Non-pigmented ciliary epithelial cell (primary cell): Measurements from ENCODE around the gene FHOD1.
A peak's percentile ranks its signal among the peaks of the same experiment; 100 is the strongest.

Source experiments
- DNase-seq: peaks from one replicate; pipeline ENCODE4 v3.0.0-alpha.2; 2010; ENCODE audit warnings: low read depth

The FHOD1 gene

DNA sequence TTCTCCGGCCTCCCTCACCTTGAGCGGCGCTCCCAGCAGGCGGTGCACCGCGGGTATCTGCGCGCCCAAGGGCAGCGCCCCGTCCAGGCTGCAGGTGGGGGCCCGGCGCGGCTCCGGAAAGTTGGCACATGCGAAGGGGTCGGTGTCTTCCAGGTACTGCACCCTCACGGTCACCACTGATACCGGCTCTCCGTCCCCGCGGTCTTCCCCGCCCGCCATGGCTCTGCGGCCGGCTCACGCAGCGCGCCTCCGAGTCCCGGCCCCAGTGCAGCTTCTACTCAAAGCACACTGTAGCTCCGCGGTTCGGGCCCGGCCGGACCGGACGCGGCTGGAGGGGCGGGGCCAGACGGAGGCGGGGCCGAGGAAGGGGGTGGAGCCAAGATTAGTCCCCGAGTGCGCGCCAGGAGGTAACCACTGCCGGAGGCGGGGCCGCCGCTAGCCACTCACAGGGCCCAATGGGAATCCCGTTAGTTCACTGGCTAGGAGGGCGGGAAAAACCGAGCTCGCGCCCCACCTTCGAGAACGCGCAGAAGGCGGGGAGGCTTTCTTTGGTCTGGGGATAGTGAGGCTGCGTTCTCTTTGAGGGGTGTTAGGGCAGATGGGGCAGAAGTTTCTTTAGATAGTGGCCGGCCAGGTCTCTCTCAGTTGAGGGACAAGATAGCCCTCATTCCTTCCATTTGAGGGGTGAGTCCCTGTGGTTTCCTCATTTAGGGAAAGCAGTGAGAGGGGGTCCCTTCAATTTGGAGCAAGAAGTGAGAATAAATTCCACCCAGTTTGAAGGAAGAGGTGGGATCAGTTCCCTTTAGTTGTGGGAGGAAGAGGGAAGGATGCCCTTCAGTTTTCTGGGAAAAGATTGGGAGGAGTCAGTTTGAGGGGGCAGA lies at the start of gene FHOD1:
TSS of gene FHOD1 (minus strand) at position 290 of the 881 bp plus-strand sequence. CDS start at position 219, 71 bp downstream.
- peak; percentile 69 for DNase-seq

DNA sequence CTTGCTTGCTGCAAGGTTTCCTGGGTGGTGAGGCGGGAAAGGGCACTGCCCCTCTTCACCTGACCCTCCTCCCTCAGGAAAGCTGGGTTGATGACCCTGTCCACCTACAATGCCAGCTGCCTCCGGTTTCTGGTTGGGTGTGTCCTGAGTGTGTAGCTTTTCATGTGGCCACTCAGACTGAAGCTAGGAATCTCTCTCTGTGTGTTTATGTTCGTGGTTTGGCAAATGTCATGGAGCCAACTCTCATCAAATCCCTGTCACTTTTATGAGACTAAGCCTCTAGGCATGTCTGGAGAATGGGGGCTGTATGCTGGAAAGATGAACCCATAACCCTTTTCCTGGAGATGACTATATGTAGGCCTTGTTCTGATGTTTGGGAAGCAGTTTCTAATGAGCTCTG lies 49.1 kb upstream of the FHOD1 start:
- DNase-seq = no peak

DNA sequence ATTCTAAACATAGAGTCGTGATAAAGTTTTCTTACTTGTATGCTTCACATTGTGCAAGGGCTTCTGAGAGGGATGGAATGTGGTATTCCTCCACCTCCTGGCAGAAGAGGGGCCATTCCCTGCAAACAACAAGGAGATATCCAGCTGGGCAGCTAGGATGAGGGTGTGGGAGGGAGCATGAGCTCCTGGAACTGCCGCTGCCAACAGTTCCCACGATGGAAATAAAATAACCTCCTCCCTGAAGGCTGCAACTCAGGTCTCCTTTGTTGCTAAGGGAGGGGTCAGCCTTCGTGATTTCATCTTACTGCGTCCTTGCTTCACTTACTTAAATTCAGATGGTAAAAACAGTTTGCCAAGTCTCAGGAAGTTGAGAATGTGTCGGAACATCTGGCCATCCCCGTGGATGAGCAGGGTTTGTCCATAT lies 47.7 kb upstream of the FHOD1 start:
- DNase-seq = no peak

DNA sequence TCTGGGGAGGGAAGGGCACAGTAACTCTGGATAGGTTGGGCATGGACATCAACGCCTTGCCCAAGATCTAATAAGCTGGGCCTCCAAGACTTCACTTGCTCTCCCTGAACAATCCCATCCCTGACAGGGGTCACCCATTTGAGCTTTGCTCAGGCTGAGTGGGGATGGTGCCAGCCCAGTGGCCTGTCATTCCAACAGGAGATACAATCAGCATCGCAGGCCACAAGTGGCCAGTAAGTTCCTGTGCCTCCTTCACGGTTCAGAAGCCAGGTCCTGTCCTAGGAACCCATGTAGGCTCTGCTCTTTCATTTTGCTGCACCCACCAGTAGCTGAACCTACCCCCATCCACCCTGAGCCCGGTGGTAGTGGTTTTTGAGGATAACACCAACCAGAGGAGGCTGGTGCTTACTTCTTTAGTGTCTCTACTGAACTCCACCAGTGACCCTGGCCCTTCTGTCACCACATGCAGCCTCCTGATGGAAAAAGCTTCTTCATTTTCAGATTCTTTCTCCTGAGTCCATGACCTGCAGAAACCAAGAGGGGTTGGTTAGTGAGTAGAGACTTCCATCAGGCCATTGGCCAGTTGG lies 47.0 kb upstream of the FHOD1 start:
- no peak for DNase-seq

DNA sequence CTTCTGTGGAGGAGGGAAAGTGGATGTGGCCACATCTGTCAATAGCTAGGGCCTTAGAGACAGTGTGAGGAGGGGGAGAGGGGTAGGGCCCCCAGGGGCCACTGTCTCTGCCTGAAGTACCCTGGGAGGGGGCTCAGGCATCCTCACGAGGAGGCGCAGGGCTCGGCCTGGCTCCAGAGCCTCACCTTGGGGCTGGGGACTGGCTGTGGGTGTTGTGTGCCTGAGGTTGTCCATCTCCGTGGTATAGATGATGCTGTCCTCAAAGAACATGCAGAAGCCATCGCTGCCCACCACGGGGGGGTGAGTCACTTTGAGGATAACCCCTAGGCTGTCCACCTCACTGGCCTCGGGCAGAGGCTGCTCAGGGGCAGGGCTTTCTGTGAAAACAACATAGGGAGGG lies 44.2 kb upstream of the FHOD1 start:
- no peak for DNase-seq

DNA sequence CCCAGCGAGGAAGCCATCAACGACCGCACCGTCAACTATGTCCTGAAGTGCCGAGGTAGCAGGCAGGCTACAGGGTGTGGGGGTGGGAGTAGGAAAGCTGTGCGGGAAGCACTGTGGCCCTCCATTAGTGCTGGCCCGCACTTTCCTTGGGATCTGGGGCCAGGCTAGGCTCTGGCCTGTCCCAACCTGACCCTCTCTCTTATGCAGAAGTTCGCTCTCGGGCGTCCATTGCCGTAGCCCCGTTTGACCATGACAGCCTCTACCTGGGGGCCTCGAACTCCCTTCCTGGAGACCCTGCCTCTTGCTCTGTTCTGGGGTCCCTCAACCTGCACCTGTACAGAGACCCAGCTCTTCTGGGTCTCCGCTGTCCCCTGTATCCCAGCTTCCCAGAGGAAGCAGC lies 40.7 kb upstream of the FHOD1 start:
- DNase-seq = no peak

DNA sequence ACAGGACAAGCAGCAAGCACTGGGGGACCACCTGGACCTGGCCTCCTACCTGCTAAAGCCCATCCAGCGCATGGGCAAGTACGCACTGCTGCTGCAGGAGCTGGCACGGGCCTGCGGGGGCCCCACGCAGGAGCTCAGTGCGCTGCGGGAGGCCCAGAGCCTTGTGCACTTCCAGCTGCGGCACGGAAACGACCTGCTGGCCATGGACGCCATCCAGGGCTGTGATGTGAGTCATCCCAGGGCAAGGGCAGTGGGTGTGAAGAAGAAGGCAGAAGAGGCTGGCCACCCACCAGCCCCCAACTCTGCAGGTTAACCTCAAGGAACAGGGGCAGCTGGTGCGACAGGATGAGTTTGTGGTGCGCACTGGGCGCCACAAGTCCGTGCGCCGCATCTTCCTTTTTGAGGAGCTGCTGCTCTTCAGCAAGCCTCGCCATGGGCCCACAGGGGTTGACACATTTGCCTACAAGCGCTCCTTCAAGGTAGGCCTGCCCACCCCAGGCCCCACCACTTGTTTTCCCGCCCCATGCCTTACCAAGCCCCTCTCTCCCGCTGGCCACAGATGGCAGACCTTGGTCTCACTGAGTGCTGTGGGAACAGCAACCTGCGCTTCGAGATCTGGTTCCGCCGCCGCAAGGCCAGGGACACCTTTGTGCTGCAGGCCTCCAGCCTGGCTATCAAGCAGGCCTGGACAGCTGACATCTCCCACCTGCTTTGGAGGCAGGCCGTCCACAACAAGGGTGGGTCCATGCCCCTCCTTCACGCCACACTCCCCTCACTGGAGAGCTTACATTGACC lies 39.4 kb upstream of the FHOD1 start:
- no peak for DNase-seq

DNA sequence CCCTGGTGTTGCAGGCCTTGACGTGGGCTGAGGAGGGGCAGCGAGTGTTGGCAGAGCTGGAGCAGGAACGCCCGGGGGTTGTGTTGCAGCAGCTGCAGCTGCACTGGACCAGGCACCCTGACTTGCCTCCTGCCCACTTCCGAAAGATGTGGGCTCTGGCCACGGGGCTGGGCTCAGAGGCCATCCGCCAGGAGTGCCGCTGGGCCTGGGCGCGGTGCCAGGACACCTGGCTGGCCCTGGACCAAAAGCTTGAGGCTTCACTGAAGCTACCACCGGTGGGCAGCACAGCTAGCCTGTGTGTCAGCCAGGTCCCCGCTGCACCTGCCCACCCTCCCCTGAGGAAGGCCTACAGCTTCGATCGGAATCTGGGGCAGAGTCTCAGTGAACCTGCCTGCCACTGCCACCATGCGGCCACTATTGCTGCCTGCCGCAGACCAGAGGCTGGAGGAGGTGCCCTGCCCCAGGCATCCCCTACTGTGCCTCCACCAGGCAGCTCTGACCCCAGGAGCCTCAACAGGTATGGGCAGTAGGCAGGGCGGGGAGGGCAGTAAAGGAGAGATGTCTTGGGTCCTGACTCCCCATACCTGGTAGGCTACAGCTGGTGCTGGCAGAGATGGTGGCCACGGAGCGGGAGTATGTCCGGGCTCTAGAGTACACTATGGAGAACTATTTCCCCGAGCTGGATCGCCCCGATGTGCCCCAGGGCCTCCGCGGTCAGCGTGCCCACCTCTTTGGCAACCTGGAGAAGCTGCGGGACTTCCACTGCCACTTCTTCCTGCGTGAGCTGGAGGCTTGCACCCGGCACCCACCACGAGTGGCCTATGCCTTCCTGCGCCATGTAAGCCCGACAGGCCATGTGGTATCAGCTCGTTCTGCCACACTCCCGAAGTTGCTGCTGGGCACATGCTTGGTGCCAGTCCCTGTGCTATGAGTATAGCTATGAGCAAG lies 37.7 kb upstream of the FHOD1 start:
- DNase-seq = no peak

DNA sequence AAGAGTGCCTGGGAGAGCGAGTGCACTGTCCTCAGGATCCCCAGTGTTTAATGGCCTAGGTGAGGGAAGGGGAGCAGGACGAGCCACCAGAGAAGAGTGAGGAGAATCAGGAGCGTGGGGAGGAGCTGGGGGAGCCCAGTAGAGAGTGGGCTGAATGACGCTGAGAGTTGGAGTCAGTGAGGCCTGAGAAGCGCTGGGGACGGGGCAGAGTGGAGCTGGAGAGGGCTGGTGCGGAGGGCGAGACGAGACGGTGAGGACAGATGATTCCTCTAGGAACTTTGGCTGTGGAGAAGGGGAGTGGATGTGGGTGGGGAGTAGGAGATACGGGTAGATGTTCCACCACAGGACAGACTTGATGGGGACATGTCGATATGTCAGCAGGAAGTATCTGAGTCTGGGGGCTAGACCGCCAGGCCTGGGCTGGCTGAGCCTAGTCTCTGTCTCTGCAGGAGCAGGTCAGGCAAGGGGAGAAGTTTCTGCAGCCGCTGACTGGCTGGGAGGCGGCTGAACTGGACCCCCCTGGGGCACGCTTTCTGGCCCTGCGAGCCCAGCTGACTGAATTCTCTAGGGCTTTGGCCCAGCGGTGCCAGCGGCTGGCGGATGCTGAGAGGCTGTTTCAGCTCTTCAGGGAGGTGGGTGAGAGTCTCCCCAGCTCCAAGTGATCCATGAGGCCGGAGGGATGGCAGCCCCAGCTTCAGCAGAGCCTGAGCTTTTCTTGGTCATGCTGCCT lies 36.7 kb upstream of the FHOD1 start:
- DNase-seq = no peak

DNA sequence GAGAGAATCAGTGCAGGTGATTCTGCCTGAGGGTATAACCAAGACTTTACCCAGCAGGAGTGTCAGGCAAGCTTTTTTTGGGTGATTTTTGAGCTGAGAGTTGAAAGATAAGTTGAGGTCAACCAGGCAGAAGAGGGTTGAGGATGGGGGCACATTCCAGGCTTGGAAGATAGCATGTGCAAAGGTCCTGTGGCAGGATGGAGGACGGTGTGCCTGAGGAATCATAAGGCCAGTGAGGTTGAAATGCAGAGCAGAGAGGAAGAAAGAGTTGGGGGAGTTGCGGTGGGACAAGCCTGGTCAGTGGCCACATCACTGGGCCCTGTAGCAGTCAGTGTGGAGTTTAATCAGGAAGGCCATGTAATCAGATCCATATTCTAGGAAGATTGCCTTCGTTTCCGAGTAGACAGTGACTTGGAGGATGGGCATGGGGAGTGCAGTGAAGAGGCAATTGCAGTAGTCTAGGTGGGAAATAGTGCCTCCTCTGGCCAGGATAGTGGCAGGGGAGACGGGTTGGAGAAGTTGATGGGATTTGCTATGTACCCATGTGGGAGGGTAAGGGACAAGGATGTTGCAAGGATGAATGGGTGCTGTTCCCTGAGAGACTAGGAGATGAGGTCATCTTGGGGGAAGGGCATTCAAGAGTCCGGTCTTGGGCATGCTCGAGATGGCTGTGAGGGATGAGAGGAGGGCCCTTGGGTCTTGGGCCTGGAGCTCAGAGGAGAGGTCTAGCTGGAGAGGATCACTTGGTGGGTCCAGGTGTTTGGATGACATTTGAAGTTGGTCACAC lies 36.0 kb upstream of the FHOD1 start:
- DNase-seq = no peak

DNA sequence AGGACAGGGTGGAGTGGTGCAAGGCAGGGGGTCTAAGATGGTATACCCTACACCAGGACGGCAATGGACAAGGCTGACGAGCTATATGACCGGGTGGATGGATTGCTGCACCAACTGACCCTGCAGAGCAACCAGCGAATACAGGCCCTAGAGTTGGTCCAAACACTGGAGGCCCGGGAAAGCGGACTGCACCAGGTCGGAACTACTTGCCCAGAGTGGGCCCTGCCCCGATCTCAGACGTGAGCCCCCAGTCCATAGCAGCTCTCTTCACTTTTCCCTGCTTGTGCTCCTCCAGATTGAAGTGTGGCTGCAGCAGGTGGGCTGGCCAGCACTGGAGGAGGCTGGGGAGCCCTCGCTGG lies 35.1 kb upstream of the FHOD1 start:
- DNase-seq = no peak

DNA sequence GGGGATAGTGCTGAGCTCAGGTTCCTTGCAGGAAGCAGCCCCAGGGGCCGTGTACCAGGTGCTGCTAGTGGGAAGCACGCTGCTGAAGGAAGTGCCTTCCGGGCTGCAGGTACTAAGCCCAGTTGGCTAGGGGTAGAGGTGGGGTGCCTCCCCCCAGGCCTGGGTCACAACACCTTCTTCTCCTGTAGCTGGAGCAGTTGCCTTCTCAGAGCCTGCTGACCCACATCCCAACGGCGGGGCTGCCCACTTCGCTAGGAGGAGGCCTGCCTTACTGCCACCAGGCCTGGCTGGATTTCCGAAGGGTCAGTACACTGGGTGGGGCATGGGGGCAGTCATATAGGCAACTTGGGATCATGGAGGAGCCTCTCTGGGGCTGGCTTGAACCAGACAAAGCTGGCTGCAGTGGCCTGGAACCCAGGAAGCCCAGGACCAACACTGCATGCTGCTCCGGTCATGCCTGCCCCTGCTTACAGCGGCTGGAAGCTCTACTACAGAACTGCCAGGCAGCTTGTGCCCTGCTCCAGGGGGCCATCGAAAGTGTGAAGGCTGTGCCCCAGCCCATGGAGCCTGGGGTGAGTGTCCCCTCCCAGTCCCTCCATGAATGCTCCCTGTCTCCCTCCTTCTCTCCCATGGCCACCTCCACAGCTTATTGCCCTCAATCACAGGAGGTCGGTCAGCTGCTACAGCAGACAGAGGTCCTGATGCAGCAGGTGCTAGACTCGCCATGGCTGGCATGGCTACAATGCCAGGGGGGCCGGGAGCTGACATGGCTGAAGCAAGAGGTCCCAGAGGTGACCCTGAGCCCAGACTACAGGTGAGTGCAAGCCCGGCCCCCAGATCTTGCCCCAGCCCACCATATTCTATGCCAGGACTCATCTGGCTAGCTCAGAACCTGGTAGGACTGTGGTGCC lies 34.5 kb upstream of the FHOD1 start:
- DNase-seq = no peak

DNA sequence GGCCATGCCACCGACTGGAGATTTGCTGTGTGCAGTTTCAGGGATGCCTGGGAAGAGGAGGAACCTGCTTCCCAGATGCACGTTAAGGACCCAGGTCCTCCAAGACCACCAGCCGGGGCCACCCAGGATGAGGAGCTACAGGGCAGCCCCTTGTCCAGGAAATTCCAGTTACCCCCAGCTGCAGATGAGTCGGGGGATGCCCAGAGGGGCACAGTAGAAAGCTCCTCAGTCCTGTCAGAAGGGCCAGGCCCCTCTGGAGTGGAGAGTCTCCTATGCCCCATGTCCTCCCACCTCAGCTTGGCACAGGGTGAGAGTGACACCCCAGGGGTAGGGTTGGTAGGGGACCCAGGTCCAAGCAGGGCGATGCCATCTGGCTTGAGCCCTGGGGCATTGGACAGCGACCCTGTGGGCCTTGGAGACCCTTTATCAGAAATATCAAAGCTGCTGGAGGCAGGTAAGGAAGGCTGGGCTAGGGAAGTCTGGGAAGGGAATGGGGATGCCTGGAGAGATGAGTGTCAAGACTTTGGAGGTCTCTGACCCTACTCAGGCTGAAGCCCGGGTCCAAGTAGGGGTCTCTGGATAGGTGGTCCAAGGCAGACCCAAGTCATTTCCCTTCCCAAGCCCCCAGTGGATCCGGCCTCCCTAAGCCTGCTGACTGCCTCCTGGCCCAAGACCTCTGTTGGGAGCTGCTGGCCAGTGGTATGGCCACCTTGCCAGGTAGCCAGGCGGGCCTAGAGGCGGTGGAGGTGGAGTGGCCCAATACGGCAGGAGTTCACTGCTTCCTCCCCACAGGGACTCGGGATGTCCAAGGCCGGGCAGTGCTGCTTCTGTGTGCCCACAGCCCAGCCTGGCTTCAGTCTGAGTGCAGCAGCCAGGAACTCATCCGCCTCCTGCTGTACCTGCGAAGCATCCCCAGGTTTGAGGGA lies 33.1 kb upstream of the FHOD1 start:
- DNase-seq = no peak

DNA sequence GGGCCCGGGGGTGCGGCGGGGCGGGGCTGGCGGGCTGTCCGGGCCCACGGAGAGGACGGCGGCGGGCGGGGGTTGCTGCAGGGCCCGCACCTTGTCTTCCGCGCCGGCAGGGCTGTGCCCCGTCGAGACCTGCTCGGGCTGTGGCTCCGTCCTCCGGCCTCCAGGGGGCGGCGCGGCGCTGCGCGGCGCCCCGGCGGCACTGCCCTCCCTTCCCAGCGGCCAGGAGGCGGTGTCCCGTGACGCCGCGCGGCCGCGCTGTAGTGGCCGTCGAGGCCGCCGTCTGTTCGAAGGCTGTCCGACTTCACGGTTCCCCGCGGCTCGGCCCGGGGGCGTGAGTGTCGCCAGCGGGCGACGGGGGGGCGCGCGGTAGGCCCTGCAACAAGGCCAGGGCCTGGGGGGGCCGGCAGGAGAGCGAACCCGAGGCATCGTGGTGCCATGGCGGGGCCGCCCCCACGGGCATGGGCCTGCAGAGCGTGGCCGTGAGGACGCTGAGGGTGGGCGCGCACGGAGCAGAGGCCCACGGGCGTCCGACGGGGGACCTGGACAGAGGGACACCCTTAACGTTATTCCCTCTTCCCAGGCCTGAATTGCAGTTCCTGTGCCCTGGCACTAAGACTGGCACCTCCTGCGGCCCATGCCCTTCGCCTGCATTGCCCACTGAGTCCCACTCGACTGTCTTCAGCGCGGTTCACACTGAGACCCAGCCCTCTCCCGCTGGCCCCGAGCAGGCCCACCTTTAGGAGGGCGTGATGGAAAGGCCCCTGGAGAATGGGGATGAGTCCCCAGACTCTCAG lies 32.2 kb upstream of the FHOD1 start, which contains the start of gene PLEKHG4:
TSS of gene PLEKHG4 (plus strand) at position 237 of the 794 bp plus-strand sequence. CDS start at position 750, 513 bp downstream.
- no peak for DNase-seq

DNA sequence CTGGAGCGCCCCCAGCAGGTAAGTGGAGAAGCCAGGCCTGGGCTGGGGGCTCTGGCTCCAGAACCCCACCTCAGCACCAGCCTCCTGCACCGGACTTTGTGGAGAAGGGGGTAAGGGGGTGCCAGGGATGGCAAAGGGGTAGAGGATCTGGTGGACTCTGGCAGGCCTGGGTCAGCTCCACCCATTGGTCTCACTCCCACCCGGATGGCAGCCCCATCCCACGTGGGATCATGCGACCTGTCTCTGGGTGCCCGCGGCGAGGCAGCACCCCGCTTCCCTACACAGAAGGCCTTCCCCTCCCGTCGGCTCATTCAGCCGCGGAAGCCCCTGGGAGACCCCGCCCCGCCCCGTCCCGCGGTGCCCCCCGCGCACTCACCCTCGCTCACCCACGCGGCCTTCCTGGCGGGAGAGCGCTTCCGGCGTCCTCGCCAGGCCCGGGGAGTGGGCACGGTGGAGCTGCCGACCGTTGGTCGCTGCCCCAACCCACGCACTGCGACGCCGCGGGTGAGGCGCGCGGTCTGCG lies 31.6 kb upstream of the FHOD1 start:
- DNase-seq = no peak

DNA sequence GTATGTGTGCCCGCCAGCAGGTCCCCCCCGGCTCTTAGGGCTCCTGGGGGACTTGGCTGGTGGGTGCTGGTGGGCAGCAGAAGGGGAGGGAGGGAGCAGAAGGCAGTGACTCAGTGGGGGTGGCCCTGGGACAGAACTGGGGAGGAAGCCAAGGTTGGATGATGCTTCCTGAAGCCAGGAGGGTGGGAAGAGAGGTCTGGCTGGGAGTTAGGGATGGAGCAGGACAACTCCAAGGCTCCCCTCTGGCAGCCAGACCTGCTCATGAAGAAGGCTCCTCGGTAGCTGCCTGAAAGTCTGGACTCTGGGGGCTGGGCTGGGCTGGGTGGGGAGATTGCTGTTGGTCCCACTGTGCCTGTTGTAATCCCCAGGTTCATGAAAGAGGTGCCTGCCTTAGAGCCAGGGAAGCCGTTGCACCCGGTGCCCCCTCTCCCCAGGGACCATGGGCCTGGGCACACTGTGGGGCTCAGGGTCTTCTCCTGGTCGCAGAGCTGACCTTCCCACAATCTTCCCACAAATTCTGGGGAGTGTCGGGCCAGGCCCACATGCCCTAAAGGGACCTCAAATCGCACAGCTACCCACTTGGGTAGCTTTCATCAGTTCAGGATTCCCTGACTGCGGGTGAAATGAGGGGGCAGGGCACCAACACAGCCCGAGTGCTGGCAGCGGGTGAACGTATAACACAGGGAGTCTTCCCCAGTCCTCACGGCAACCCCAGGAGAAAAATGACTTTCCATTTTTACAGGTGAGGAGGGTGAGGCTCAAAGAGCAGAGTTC lies 30.9 kb upstream of the FHOD1 start:
- DNase-seq = no peak
